ENCODE measurements around the gene SLC16A4.

Gene SLC16A4

DNA sequence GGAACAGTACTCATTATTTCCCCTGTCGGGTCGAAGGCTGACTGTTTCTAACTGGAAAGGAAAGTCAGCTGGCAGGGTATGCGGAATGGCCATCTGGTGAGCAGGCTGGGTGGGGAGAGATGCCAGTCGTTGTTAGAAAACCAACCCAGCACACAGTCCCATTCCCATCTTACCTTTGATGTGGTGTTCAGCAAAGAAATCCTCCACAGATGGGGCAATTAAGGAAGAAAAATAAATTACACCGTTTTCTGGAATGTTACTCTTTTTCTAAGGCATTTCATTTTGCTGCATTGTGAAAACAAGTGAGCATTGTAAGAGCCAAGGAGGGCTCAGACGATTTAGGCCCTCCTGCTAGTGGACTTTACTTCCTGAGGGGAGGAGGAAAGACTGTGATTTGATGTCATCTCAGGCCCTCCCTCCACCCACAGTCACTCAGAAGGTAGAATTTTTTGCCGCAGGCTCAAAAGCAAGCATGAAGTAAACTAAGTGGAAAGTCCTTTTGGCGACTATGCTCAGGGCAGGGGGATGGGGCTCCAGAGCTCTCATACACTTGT lies at the start of gene SLC16A4:
SLC16A4 (minus strand) TSS at position 335 of the 554 bp plus-strand sequence. CDS start 1,703 bp downstream, outside the sequence.
- TF ChIP-seq GATA3 (IDR thresholded peaks at IDR 0.05; ENCODE audit: low read depth, low read length) (no peak), GATA2 (IDR thresholded peaks at IDR 0.05; ENCODE audit: low read depth, low read length) (no peak)

DNA sequence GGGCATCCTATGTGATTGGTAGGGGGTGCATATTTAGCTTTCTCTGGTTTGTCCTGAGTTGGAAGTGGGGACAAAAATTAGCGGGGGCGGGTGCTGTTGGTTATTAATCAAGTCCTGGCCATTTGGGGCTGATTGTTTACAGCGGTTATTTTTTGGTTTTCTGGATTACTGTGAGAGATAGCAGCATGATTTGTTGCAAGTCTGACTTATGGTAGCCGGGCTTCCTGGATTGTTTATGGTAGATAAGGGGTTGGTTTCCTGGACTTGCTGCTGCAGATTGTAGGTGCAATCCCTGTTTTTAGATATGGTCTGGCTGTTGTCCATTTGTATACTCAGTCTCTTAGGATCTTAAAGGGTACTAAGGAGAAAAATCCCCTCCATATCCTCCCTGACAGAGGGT lies 48.1 kb upstream of the SLC16A4 start:
- TF ChIP-seq GATA3 (IDR thresholded peaks at IDR 0.05; ENCODE audit: low read depth, low read length), result no peak
- TF ChIP-seq GATA2 (IDR thresholded peaks at IDR 0.05; ENCODE audit: low read depth, low read length), result no peak

DNA sequence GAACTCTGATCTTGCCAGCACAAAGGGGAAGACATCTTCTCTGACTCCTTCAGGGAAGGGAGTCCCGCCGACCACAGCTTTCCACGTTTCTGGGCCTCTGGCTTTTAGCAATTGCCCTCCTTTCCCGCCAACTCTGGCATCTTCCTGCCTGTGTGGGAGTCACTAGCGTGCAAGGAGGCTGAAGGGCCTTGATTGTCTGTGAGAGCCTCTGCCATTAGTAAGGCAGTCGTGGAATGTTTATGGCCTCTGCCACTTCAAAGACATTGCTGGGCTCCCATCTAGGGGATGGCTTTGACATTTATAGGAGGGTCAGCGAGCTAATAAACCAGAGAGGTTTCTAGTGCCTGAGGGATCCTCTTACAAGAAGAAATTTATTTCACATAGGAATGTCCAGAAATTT lies 45.8 kb upstream of the SLC16A4 start:
- no peak for TF ChIP-seq GATA2 (IDR thresholded peaks at IDR 0.05; ENCODE audit: low read depth, low read length)
- no peak for TF ChIP-seq GATA3 (IDR thresholded peaks at IDR 0.05; ENCODE audit: low read depth, low read length)

DNA sequence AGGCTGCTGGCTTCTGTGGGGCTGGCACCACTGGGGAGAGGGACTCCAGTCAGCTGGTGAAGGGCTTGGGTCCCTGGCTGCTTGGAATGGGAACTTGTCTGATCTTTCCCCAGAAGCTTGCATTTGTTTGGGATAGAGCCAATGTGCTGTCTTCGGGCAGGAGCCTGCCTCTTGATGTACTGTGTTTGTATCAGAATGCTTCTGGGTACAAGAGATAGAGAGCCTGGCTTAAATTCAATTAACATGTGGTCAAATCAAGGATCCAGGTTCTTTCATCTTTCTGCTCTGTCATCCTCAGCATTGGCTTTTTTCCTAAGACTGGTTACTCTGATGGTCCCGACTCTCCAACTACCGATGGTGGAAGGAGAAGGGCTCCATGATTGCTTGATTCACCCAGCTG lies 44.1 kb upstream of the SLC16A4 start:
- TF ChIP-seq GATA3 (IDR thresholded peaks at IDR 0.05; ENCODE audit: low read depth, low read length) (no peak), GATA2 (IDR thresholded peaks at IDR 0.05; ENCODE audit: low read depth, low read length) (no peak)

DNA sequence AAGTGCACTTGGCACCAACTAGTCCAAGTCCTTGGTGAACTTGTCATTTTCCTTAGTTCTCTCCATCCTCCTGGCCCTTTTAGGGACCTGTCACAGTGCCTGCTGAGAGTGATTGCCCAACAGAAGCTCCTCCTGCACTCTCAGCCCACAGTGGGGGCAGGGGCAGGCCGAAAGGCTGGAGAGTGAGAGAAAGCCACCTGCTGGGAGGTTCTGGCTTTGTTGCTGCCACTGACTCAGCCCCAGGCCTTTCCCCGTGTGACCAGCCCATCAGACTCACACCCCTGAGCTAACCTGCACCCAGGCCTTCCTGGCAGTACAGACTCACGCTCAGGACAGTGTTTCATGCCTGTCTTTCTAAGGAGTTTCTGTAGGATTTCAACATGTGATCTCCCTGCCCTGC lies 43.0 kb upstream of the SLC16A4 start:
- TF ChIP-seq GATA3 (IDR thresholded peaks at IDR 0.05; ENCODE audit: low read depth, low read length), result no peak
- TF ChIP-seq GATA2 (IDR thresholded peaks at IDR 0.05; ENCODE audit: low read depth, low read length), result no peak

DNA sequence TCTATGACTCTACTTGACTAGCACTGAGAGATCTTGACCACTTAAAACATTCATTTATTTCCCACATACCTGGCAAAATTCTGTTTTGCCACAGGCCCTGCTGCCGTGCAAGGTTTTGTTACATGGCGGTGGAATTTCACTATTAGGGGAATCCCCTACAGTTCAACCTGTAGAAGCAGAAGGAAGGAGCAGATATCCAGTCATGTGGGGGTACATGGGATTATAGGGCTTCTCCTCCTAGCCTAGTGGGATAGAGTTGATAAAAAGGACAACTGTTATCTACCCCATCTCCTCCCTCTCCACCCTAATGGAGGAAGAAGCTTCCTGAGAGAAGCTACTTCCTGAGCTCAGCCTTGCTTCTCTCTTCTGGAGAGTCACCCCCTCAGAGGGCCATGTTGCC lies 42.4 kb upstream of the SLC16A4 start:
- TF ChIP-seq GATA3 (IDR thresholded peaks at IDR 0.05; ENCODE audit: low read depth, low read length) (no peak), GATA2 (IDR thresholded peaks at IDR 0.05; ENCODE audit: low read depth, low read length) (no peak)

DNA sequence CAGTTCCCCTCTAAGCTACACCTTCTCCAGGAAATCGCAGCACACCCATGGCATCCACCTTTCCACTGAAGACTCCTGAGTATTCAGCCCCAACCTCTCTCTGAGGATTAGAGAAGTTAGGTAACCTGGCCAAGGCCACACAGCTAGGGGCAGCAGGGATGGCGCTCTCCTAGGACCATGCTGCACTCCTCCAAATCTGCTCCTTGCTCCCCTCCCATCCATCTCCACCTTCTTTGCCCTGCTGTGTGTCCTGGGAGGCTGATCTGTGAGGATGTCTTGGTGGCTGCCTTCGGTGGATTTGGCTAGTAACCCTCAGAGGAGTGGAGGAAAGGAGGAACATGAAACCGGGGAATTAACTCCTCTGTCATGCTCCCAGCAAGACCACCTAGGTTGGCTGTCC lies 40.1 kb upstream of the SLC16A4 start:
- TF ChIP-seq GATA3 (IDR thresholded peaks at IDR 0.05; ENCODE audit: low read depth, low read length) (no peak), GATA2 (IDR thresholded peaks at IDR 0.05; ENCODE audit: low read depth, low read length) (no peak)

DNA sequence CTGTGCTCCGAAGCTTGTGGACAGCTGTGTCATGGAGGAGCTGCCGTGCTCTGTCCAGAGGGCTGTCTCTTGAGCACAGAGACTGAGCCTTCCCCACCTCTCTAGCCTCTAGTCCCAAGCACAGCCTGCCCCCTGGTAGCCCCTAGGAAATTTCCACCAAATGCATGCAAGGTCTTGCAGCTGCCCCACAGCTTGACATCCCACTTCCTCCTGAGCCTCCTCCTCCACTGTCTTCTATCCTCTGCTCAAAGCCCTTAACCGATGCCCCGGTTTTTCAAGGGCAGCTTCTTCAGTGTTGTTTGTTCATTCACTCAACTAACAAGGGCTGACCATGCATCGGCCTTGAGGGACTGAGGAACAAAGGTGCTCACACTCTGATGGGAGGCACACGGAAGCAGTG lies 39.5 kb upstream of the SLC16A4 start:
- TF ChIP-seq GATA2 (IDR thresholded peaks at IDR 0.05; ENCODE audit: low read depth, low read length), result no peak
- TF ChIP-seq GATA3 (IDR thresholded peaks at IDR 0.05; ENCODE audit: low read depth, low read length), result no peak

DNA sequence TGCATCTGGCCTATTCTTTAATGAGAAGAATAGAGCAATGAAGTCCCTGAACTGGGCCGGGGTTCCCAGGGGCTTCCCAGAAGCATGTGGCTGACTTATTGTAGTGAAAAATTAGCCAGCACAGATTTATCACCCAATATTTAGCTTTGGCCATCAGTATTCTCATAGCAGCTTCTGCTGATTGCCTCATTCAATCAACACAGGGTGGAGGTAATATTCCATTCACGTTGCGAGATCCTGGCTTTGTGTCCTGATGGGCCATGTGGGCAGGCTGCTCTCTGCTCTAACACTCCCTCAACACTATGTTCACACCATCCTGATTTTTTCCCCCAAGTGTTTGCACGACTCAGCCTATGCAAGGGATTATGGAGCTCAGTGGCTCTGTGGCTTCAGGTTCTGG lies 38.1 kb upstream of the SLC16A4 start:
- TF ChIP-seq GATA2 (IDR thresholded peaks at IDR 0.05; ENCODE audit: low read depth, low read length) (no peak), GATA3 (IDR thresholded peaks at IDR 0.05; ENCODE audit: low read depth, low read length) (no peak)

DNA sequence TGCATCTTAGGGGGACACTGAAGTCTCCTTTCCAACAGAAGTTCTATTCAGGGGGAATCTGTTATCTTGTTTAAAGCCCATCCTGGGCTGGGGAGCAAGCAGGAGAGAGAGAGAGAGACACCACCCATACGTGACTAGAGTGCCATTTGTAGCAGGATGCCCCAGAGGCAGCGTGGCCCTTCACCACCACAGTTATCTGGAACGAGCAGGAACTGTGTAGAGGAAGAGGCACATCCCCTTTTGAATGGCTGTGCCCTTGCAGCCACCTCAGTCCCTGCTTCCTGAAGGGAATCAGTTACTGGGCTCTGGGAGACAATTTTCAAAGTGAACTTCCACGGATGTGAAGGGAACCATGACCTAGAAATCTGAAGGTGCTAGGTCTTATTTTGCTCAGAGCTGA lies 36.0 kb upstream of the SLC16A4 start:
- TF ChIP-seq GATA2 (IDR thresholded peaks at IDR 0.05; ENCODE audit: low read depth, low read length) (no peak), GATA3 (IDR thresholded peaks at IDR 0.05; ENCODE audit: low read depth, low read length) (no peak)

DNA sequence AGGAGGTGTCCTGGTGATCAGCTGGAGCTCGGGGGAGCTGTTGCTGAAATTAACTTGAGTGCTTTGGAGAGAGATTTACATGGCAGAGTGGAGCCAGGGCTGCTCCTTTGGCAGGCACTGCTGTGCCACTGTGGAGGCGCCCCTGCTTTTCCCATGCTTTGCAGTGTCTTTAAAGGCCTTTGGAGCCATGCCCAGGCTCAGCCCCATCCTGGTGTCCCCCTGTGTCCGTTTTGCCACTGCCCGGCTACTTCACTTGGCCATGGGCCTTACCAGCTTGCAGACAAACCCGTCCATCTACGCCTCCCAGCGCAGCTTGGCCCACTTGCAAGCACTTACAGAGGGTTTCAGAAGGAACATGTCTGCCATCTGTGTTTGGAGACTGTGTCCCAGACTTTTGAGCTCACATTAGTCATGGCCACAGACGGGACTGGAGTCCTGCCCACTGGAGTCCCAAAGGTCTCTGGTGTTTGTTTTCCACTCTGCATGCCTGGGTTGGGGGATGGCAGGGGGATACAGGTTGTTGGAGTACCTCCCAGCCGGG lies 34.9 kb upstream of the SLC16A4 start:
- no peak for TF ChIP-seq GATA3 (IDR thresholded peaks at IDR 0.05; ENCODE audit: low read depth, low read length)
- no peak for TF ChIP-seq GATA2 (IDR thresholded peaks at IDR 0.05; ENCODE audit: low read depth, low read length)

DNA sequence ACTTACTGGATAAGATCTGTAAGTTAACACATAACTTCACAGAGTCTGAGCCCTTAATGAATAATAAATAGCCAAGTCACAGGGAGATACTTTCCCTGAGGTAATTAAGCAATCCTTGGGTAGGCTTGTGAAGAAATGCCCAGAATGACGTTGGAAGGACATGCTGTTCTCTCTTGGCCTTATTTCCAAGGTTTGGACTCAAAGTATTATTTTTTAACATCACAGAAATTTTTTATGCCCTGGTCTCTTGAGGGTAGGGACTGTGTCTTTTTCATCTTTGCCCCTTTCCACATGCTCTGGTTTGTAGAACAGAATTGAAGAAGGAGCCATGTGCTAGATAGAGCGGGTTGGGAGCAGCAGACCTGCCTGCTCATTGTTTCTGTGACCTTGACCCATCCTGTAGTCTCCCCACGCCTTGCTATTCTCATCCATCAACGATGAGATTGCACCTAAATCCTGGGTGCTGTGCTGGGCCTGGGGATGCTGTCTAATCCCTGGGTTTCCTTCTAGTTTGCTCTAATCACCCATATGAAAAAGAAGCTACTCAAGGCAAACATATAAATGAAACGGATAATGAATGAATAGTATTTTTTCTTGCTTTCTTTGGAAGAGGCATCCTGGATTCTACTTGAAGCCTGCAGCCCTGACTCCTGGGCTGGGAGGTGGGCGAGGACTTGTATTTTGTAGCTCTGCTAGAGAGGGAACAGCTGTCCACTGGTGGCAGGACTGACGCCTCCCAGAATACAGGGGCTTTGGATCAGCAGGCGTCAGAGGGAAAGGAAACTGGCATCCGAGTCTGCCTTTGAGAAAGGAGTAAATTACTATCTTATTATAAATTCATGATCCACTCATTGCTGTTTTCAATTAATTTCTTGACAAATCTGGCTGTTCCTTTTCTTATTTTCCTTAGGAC lies 34.1 kb upstream of the SLC16A4 start:
- no peak for TF ChIP-seq GATA3 (IDR thresholded peaks at IDR 0.05; ENCODE audit: low read depth, low read length)
- no peak for TF ChIP-seq GATA2 (IDR thresholded peaks at IDR 0.05; ENCODE audit: low read depth, low read length)

DNA sequence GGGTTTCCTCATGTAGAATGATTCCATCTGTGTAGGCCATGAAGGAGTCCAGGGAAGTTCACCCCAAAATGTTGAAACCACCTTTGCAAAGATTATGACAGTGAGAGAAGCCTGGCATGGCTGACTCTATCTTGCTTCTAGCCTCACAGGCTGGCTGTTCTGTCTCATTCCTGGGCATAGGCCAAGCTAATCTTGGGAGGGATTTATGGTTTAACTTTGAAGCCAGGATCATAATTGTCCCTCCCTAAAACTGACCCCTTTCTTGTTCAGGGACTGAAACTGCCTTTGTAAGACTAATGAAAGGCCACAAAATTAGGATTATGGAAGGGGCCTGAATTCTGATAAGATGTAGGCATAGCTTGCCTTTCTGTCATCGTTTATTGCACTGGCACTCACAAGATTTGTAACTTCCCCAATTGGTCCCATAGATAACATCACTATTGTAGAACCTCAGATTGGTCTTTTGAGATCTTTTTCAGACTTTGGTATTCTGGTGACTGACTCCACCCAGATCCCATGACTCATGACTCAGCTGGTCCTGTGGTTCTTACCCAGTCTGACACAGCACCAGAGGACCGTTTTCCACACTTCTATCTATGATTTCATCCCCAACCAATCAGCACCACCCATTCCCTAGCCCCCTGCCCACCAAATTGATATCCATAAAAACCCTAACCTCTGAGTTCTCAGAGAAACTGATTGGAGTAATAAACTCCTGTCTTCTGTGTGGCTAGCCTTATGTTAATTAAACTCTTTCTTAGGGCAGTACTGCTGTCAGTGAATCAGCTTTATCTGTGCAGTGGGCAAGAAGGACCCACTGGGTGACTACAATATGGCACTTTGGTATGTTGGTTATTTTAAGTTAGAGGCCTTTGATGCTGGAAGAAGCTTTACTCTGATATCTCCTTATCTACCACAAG lies 30.3 kb upstream of the SLC16A4 start:
- no peak for TF ChIP-seq GATA3 (IDR thresholded peaks at IDR 0.05; ENCODE audit: low read depth, low read length)
- TF ChIP-seq GATA2 (IDR thresholded peaks at IDR 0.05; ENCODE audit: low read depth, low read length), result no peak

Data from SH-SY5Y (cell line).